Embryonic facial prominence (tissue), 1 donor: ENCODE measurements around the gene STX8.
"Not testable (repeated sequence)": the region's sequence is repeated elsewhere in the genome, so short reads cannot be mapped to it uniquely, and the experiment has no call there.

ENCODE experiments used
- DNase-seq: peaks from one replicate; pipeline ENCODE4 v3.0.0-alpha.2; 2016; ENCODE audit errors: extremely low spot score

The STX8 gene

DNA sequence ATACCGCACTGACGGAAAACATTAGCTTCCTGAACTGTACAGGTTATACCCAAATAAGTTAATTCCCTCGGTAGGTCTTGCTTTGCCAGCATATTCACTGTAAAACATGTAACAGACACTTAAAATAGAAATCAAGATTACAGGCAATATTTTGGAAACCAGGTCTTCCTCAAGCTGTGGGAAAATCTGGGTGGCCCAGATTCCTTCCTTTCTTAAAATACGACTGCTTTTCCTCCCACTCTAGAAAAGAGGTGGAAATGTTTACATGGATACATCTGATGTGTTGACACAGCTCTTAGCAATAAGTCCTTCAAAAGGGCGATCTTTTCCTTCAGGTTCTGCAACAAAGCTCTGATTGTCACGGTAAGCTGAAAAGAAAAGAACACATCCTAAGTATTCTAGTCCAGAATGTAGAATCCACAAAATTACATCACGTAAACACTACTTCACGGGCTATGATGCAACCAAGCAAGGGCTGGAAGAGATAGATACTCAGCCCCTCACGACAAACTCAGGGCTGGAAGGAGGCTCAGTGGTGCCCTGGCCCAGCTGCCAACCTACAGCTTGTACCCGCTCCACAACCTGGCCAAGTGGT is 18.4 kb downstream of the STX8 start:
- no peak for DNase-seq

DNA sequence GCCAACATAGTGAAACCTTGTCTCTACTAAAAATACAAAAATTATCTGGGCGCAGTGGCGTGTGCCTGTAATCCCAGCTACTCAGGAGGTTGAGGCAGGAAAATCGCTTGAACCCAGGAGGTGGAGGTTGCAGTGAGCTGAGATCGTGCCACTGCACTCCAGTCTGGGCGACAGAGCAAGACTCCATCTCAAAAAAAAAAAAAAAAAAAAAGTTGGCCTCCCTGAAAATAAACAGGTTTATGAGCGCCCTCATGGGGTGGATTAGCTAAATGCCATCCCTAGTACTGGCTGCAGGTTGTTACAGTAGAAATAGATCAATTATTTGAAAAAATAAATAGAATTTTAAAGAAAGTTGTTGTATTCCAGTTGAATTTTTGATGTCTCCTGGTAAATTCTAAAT is 20.9 kb downstream of the STX8 start:
- not testable (repeated sequence) for DNase-seq

DNA sequence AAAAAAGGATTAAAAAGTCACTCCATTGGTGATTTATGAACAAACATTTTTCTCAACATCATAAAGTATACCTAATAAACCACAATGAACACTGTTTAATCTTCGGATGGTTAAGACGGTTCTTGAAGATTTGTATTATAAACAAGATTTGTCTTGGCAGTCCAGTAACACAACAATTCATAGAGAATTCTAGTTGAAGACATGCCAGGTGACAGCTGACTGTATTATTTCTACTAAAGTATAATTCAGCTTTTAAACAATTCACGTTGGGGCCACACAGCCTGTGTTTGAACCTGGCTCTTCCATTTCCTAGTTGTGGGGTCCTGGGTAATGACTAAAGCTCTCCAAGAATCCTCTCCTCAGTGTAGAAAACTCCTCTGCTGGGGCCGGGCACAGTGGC is 22.0 kb downstream of the STX8 start:
- no peak for DNase-seq

DNA sequence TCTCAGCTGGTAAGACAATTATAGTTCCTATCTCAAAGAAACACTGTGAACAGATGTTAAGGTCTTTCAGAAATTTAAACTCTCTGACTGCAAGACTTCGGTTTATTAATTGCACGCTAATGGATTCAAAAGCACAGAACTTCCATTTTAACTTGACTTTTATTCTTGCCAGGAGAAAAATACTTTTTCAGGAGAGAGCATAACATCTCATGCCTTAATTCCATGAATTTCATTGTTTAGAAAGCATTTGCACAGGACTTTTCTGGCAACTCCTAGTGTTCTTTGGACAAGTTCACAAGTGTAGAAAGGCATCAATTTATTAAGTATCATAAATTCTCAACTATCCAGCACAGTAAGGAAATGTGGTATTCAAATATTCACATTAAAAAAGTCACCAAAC is 22.4 kb downstream of the STX8 start:
- no peak for DNase-seq

DNA sequence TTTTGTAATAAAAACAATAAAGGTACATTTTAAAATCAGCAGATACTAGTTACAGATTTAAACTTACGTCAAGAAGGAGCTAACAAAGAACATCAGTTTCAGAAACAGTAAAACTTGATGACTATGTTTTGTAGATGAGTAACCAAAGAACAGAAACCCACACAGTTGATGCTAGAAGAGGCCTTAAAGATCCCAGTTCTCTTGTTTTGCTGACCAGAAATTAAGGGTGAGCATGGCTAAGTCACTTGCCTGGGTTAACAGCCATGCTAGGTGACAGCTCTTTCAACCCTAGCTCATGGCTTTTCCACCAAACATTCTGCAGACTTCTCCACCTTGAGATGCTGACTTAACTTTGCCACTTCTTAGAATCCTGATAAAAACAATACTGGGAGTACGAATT is 26.4 kb downstream of the STX8 start:
- no peak for DNase-seq

DNA sequence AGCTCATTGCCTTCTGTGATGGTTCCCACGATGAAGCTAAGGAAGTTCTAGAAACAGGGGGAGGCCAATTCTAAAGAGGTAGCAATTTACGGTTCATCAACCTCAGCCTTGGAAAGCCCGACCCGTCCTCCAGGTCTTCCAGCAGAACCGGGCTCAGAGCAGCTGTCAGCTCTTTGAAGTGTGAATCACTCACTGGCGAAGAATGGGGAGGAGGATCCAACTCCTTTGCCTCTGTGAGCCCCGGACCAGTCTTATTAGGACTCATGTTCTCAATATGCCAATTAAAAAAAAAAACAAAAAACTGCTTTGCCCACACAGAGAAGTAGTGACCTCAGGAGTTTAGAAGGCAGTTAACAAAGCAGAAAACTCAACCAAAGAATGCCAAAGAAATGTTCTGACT is 31.4 kb downstream of the STX8 start:
- DNase-seq, result no peak

DNA sequence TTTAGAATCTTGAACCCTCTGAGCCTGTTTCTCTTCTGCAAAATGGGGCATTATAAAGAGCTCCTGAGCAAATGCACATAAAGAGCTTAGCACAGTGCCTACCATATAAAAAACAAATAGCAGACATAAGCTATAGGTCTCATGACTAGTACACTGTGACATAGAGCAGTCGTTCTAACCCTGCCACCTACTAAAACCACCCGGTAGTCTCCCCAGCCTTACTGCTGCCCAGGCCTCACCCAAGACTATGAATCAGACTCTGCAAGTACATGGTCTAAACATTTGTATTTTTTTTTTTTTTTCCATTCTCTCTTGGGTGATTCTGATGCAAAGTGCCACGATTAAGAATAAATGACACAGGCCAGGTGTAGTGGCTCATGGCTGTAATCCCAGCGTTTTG is 33.9 kb downstream of the STX8 start:
- DNase-seq, result no peak

DNA sequence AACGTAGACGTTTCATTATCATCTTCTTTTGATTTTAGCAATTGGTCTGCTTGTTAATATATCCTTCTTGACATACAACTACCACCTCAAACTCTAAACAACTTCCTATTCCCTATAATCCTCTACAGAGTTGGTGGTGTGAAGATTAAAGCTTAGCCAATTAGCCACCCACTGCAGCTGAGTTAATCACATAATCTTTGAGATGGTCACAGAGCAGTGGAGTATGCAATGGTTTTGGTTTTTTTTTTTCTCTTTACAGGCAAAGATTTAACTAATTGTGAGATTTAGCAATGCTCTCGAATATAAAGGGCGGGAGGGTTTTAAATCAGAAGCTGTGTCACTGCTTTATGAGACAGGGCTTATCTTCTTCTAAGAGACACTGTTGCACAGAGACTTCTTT is 37.0 kb downstream of the STX8 start:
- DNase-seq, result no peak

DNA sequence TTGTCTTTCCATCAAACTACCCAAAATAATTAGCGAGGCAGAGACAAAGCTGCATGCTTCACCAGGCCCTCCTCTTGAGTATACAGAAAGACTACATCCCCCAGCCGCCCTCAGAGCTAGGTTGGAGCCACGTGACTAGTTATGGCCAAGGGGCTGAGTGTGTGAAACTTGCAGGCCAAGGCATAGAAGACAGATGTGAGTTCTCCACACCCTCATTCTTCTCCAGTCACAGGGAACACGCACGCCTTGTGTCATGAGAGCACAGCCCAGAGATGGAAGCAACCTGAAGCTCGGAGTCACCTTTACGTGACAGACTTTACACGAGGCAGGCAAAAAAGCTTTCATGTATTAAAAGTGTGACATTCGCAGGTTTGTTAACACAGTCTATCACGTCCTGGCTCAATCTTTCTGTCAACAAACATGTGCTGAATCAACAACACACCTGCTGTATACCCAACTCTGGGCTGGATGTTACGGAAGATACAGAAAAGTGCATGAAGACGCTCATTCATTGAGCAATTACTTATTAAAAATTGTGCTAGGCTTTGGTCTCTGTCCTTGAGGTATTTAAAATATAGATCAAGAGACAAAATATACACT is 38.3 kb downstream of the STX8 start:
- no peak for DNase-seq

DNA sequence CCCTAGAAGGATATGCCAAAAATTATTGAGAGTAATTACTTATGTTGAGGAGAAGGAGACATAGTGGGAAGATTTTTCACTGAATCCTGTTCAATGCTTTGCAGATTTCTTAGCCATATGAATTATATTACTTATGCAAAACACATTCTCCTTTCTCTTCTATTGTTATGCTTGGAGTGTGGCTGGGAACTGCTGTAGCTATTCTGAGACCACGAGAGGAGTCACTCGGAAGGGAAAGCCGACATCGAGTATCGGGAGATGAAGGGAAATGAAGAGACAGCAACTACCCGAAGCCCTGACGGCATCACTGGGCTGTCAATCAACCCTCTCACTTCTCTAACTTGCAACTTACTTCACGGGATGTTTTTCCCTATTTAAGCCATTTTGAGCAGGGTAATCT is 39.6 kb downstream of the STX8 start:
- DNase-seq, result no peak

DNA sequence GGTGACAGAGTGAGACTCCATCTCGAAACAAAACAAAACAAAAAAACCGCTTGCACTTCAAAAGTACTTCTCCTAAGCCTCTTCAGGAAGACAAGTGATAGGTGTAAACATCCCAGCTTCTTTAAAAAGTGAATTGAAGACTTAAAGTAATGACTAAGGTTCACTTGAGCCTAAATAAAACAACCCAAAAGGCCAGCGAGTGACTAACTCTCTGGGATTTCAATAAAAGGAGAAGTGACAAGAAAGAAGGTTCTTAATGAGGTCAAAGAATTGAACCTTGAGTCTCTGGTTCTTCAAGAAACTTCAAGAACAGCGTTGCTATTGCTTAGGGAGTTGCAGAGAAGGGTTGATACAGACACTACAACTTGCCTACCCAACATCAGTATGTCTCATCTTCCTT is 42.2 kb downstream of the STX8 start:
- DNase-seq, result no peak

DNA sequence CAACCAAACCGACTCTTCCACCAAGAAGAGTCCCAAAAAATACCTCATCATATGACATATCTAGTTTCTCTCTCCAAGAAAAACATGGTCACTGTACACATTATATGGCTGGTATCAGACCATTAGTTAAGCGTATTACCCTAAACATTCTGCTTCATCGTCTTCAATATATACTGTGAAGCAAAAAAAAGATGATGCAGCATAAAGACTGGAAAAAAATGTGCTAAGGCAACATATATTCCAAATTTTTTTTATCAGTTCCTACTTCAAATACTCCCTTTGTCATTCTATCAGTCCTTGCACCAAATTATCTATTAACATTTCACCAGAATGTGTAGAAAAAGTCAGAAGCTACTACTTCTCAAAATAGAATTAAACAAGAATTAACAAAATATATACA is 42.9 kb downstream of the STX8 start:
- no peak for DNase-seq

DNA sequence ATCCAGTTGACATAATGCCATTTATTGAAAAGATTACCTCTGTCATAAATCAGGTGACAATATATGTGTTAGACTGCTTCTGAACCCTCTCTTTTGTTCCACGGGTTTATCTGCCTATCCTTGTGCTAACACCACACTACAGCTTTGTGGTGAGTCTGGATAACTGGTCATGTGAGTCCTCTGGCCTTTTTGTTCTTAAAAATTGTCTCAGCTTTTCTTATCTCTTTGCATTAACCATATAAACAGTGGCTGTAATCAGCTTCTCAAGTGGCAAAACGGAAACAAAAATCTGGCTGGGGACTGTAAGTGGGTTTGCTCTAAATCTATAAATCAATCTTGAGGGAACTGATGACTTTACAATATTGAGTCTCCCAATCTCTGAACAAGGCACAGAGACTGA is 44.6 kb downstream of the STX8 start:
- DNase-seq, result no peak

DNA sequence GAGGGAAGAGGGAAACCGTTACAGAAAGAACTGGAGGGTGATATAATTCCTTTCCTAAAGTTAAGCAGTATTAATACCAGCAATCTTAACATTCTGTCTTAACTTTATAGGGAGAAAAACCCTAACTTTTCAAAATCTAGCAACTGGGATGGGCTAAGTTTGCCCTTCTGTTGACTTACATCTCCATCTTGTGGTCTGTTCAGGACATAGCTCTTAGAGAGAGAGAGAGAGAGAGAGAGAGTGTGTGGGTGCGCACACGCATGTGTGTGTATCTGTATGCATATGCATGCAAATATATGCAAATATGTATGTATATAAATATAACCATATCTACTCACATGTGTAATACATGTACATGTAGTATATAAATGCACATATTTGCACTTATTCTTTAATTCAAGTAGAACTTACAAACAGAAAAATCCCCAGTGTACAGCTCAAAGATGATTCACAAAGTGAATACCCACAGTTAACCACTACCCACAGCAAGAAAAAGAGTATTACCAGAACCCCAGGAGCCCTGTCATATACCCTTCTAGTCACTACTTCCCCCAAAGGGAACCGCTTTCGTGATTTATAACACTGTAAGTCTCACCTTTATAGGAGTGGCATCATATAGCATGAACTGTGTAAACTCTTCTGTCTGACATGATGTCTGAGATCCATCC is 46.5 kb downstream of the STX8 start:
- DNase-seq, result no peak

DNA sequence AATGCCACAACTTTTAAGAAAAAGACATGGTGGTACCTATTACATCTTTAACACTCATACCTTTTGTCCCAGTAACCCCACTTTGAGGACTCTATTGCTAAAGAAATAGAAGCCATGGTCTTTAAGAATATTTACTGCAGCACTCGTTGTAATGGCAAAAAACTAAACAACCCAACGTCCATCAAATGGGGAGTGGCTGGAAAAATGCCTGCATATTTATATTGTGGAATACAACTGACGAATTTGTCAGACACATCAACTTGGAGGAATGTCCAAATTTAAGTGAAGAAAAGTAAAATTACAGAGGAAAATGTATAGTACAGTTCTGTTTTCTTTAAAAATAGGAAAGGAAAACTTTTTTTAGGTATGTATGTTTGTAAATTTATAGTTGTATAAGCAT is 47.8 kb downstream of the STX8 start:
- DNase-seq, result no peak

DNA sequence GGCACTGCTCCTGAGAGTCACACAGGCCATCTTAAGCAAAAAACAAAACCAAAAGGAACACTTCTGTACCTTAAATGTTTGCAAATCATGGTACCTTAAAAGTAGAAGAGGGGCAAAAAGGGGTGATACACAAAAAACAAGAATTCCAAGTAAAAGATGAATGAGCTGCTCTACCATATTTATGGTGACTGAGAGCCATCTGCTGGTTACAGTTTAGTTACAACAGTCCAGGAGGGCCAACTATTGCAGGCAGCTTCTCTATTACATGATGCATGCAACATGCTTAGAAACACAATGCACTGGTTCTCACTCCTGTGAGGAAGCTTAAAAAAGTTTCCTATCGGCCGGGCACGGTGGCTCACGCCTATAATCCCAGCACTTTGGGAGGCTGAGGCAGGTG is 53.5 kb downstream of the STX8 start:
- DNase-seq, result peak; percentile 40

DNA sequence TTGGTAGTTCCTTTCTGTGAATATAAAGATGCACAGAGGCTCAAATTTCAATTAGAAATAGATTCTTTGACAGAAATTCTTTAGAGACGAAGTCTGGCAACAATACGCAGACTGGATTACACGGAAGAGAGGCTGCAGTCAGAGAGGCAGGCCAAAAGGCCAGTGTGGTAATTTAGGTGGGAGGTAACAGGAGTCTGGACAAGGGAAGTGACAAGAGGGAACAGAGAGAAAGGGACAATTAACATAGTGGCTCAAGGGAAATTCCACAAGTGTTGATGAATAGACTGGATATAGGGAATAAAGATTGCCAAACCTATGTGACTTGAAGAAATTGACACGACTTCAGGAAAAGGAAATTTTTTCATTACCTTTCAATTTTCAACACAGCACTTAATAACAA is 54.6 kb downstream of the STX8 start:
- DNase-seq, result no peak

DNA sequence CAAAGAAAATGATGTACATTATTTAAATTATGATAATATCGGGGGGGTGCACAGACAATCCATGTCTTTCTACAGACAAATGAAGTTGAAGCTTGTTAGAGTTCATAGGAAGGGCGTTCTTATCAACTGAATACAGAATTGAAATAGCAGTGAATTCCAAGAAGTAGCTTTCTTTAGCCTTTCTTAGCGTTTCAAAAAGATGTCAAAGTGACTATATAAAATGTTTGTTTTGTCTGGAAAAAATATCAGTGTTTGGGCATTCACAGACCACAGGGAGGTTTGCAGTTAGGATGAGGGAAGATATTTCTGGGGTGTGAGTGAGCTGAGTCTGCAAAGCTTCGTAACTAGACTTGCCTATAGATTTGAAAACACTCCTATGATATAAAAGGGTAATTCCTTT is 55.0 kb downstream of the STX8 start:
- no peak for DNase-seq

DNA sequence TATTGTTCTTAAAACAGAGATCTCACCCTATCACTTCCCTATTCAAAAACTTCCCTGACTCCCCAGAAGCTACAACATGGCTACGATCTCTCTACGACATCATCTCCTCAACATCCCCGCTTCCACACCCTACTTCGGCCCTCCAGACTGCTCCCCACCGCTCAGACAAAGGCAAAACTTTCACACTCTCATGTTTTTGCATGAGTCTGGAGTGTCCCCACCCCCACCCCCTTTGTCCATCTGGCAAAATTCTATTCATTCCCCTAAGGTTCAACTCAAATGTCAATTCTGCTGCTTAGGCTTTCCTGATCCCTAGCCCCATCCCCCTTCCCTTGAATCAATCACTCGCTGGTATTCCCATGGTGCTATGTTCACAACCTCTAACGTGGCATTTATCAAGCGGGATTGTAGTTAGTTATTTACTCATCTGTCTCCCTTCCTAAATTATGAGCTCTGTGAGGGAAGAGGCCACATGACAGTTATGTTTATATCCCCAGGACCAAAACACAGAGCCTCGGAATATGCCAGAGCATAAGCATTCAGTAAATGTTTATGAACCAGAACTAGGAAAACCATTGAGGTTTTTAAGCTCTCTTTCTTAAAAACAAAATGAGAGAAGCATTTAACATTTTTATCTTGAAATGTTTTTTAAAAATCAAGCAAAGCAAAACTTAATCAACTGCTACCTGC is 55.9 kb downstream of the STX8 start:
- no peak for DNase-seq

DNA sequence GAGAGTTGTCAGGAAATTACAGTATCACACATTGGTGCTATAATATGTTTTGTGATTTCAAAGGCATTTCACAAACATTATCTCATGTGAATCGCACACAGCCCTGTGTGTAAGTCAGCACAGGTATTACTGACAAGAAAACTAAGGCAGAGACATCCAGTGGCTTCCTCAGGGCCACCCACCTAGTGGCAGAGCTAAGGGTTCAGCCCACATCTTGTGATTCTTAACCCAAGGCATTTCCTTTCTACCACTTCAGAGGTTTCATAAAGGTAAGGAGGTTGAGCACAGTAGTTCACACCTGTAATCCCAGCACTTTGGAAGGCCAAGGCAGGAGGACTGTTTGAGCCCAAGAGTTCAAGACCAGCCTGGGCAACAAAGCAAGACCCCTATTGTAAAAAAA is 58.2 kb downstream of the STX8 start:
- DNase-seq, result no peak

DNA sequence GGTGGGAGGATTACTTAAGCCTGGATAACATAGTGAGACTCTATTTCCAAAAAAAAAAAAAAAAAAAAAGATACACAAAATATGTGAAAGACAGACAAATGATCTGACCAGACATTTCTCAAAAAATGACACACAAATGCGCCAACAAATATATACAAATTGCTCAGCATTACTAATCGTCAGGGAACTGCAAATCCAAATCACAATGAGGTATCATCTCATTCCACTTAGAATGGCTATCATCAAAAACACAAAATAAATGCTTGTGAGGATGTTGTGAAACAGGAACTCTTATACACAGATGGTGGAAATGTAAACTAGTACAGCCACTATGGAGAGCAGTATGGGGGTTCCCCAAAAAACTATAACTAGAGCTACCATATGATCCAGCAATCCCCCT is 62.4 kb downstream of the STX8 start:
- DNase-seq, result no peak

DNA sequence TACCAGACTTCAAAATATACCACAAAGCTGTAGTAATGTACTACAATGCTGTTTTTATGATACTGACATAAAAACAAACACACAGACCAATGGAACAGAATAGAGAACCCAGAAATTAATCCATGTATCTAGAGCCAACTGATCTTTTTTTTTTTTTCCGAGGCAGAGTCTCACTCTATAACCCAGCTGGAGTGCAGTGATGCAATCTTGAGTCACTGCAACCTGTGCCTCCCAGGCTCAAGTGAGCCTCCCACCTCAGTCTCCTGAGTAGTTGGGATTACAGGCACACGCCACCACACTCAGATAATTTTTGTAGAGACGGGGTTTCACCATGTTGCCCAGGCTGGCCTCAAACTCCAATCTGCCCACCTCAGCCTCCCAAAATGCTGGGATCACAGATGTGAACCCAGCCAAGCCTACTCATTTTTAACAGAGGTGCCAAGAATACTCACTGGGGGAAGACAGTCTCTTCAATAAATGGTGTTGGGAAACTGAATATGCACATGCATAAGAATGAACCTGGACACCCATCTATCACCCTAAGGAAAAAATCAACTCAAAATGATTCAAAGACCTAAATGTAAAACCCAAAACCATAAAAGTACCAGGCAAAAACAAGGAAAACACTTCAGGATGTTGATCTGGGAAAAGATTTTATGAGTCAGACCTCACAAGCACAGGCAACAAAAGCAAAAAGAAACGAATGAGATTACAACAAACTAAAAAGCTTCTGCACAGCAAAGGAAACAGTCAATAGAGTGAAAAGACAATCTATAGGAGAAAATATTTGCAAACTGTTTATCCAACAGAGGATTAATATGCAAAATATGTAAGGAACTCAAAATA is 63.1 kb downstream of the STX8 start:
- DNase-seq, result no peak
